GM19463 (cell line): Measurements from ENCODE around the gene SYNRG.
"Not testable (repeated sequence)": the region's sequence is repeated elsewhere in the genome, so short reads cannot be mapped to it uniquely, and the experiment has no call there.

Experiments used
- ATAC-seq: cut with Tn5 transposase; IDR thresholded peaks from one replicate; pipeline ENCODE4 v1.9.1; 2021; ENCODE audit warnings: mild to moderate bottlenecking, moderate library complexity; ENCODE audit not compliant: unreplicated experiment

Gene SYNRG

DNA sequence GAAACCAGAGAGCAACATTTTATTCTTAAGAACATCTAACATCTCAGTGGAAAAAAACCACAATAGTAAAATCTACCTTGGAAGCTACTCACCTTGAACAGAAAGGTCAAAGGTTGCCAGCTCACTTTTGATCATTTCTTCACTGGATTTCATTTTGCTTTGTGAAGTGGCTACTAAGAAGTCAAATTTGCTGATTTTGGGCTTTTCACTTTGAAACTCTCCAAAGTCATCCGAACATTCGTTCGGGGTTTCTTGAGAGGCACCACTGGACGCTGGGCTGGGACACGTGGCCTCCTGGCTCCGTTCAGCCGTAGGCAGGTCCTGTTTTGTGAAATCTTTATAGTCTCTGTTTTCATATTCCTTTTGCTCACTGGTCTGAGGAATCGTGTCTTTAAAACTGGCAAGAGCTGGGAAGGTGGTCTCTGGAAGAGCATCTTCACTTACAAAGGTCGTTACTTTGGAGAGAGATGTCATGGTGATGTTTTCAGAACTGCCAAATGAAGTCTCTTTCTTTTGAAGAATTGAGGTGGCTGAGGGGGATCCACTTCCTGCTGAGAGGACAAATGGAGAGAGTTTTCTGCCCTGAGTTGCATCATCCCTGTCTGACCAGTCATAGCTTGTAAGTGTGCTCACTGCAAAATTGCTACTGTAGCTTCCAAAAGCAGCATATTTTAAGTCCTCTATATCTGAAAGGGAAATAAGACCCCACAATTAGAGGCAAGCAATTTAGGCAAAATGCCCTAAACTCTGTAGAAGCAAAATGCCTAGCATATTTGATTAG is 67.1 kb downstream of the SYNRG start:
- no peak for ATAC-seq

DNA sequence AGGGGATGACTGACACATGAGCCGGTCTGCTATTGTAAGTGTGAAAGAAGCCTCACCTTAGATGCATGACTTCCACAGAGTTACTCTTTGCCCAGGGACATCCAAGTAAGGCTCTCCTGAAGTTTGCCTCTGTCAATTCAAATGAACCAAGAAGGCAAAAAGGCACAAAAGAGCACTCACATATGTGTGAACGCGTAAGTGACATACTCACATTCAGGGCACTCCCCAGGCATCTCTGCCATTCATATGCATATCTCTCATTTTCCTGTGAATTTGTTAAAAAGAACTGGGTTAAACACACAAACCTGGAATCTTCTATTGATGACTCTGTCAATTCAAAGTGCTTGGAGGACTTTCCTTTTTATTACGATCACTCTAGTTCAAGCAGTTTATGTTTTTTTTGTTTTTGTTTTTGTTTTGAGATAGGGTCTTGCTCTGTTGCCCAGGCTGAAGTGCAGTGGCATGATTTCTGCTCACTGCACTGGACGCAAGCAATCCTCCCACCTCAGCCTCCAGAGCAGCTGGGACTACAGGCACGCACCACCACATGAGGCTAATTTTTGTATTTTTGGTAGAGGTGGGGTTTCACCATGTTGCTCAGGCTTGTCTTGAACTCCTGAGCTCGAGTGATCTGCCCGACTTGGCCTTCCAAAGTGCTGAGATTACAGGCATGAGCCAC is 70.1 kb downstream of the SYNRG start:
- ATAC-seq = no peak

DNA sequence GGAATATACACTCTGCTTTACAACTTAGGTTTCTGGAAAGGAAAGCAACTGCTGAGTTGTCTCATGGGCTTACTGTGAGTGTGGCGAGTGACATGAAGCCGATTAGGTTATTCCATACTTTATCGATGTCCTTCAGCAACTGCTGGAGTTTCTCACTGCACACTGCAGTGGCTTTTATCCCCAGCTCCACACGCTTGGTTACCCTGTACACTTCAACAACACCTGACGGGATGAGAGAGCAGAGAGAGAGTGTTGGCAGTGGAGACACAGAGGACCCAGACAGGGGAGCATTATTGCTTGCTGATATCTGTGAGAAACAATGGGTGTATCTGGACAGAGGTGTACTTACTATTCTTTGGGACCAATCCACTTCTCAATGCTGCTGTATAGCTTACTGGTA is 73.3 kb downstream of the SYNRG start:
- no peak for ATAC-seq

DNA sequence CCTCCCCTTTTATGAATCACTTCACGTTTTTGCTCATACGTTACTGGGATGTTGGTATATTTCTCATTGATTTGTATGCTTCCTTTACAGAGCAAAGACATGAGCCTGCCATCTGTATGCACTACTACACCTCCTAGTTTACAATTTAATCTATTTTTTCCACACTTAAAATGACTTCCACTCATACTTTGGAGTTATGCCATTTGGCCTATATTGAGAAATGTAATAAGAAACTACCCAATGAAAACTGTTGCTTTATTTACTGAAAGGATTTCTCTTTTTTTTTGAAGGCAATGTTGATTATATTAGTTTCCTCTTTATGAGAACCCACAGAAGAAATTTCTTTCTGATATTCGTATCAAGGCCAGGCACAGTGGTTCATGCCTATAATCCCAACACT is 76.5 kb downstream of the SYNRG start:
- no peak for ATAC-seq

DNA sequence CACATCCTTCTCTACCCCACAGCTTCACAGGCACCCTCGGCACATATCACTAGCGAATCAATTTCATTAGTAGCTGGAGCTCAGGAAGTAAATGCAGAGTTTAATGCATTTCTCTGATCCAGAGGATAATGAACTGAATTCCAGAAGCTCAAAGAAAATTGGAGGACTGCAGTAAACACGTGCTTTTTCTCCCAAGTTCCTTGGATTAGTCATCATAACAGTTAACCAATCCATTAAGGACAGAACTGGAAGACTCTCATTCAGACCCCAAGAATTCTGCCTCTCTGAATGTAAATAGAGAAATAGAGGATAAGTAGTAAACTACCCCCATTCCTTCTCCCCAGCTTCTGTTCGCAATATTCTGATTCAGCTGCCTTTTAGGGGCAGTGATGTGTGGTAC is 78.8 kb downstream of the SYNRG start:
- no peak for ATAC-seq

DNA sequence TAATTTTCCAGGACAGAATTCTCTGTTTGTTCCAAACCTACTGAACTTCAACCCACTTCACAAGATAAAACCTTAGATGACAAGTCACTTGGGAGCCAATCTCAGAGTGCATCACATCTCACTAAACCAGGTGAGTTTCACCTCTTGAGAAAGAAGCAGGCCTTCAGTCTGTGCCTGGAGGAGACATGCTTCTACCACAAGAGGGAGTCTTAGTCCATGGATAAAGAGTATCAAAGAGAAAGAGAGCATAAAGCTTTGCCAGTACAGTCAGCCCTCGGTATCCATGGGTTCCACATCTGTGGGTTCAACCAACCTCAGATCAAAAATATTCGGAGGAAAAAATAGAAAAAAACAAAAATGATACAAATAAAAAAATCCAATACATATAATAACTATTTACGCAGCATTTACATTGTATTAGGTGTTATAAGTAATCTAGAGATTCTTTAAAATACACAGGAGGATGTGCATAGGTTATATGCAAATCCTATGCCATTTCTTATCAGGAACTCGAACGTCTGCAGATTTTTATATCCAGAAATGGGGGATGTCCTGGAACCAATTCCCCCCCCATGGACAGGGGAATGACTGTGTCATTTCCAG is 81.9 kb downstream of the SYNRG start:
- ATAC-seq = no peak

DNA sequence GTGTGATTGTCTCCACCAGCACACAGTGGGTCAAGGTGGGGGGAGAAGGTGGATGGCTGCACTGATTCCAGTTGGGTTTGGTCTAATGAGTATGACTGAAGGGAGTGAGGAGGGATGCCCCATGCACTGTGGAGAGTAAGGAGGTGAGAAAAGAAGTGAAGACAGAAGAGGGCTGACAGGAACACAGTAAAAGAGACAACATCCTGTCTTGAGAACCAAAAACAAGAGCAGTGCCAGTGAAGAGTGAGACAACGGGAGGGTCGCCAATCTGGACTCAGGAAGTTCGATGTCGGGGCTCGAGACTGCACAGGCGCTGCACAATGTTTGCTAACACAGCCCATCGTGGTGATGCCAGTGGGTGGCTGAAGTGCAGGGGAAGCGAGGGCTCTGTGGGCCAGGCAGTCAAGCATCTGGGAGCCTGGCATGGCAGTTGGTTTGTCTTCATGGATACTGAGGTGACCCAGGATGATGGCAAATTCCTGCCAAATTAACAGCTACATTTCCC is 85.5 kb downstream of the SYNRG start:
- no peak for ATAC-seq

DNA sequence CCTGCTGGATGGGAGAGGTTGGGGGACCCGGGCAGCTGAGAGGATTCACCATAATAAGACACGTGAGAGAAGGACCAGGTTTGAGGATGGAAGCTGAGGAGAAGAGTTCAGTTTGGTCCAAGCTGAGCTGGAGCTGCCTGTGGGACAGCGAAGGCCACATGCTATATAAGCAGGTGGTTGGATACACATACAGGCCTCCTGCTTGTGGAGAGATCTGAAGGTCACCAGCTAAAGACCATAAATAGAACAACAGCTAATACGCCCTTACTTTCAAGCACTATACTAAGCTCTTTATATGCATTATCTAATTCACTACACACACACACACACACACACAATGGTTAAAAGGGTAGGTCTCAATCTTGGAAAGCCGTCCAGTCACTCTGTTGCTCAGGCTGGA is 87.4 kb downstream of the SYNRG start:
- no peak for ATAC-seq

DNA sequence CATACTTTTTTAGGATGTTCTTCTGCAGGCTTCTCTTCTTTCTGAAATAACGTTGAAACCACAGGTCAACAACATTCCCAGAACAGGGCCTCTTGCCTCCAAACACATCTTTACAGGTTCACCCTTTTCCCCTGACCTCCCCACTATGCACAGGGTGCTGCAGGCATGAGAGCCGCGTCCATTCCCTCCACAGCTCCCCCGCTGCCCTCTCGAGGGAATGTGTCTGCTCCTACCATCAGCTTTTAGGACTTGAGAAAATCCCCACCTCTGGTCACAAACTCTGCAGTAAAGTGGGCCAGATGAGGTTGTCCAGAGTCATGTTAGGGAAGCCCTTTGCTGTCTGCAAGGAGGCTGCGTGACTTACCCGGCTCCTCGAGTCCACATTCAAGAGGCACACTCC is 89.0 kb downstream of the SYNRG start:
- no peak for ATAC-seq

DNA sequence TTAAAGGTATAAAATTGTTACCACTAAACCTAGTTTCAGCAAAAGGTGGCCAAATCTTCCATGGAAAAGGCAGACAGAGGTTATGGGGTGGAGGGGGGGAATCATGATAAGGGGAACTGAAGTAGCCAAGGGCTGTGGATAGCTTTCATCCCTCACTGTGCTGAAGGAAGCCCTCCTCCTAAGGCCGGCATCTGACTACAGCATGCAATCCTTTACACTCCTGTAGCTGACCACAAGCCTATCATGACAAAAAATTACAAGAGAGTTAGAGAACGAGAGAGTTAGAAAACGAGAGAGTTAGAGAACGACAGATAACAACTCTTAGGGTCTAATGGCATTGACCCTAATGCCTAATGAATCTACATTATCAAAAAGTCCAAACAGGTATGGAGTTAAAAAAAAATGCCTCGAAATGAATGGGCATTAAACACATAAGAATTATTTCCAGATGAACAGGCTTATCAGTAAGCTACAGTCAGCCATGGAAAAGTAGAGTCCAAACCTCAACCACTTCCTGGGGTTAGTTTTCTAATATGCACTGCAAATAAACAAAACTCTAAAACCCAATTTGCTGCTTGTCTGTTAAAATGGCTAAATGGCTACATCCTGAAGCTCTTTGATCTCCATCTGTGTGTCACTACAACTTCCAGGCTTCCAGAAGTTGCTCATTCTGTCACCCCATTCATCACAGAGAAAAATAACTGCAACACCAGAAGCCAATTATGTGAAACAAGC is 89.8 kb downstream of the SYNRG start:
- ATAC-seq = no peak

DNA sequence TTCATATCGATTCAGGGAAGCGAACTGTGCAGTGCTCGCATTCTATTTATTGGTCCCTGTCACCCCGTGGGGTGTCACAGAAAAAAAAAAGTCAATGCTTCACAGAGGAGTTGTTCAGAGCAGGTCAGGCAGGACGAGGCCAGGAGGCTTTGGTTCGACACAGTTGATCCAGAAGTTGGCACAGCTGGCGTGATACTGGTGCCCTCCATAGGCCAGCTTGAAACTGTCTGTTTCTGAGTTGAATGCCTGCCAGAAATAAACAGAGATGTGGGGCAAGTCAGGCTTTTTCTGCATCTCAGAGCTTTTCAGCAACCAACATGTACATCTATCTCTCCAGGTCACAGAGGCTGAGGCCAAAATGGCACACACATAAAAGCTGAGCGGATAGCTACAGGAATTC is 90.4 kb downstream of the SYNRG start:
- ATAC-seq = no peak

DNA sequence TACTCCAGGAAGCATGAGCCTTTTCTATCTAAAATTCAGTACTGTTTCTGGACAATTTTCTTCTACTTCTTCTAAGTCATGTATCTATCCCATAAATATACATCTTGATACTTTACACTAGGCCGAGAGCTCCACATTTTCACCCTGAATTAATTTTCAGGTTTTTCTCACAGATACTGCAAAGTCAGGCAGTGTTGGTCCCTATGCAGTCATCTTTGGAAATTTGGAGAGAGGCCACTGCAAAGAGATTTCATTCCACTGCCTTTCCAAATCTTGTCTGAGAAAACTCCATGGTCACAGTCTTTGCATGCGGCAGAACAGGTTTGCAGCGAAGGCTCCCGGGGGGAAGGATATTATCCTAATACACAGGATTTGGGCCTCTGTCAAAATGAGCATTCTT is 91.3 kb downstream of the SYNRG start:
- no peak for ATAC-seq

DNA sequence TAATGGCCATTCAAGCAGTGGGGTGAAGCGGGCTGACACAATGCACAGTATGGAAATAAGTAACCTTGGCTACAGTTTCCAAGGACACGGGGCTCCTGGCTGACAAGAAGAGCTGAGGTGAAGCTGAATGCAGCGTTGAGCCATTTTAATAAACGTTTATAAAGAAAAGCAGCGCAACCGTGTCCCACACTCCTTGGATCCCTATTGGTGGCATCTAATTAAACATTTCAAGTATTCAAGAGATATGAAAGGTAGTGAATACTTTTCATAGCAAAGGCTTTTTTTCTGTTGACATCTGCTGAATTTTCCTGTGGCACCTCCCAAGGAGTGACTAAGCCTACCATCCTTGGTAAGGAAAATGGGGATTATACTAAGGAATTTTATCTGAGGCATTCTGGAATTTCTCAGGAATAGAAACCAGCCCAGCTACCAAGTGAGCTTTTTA is 93.1 kb downstream of the SYNRG start:
- no peak for ATAC-seq

DNA sequence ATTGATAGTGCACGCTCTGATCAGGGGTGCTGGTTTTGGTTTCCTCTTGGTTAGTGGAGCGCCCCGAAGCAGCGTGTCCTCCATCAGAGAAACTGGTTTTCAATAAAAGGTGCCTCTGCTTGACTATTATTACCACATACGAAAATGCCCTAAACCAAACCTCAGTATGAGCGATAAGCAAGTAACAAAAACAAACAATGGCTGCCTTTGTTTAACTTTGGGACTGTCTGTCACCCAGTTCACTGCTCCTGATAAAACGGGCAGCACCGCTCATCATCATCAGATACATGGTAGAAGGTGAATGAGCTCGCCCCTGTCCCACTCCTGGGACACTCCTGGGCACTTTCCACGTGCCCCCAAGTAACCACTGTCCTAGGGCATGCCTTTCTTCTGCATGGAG is 95.5 kb downstream of the SYNRG start:
- no peak for ATAC-seq

DNA sequence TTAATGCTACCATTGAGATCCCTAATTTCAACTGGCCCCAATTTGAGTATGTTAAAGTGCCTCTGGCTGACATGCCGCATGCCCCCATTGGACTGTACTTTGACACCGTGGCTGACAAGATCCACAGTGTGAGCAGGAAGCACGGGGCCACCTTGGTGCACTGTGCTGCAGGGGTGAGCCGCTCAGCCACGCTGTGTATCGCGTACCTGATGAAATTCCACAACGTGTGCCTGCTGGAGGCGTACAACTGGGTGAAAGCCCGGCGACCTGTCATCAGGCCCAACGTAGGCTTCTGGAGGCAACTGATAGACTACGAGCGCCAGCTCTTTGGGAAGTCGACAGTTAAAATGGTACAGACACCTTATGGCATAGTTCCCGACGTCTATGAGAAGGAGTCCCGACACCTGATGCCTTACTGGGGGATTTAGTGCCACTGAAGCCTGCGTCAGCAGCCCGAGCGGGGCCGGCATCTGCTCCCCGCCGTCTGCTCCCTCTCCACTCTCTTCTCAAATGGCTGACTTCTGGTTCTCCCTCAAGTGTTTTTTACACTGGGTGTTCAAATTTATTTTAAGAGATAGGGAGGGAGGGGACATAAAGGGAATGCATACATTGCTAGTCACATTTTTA is 96.7 kb downstream of the SYNRG start:
- no peak for ATAC-seq

DNA sequence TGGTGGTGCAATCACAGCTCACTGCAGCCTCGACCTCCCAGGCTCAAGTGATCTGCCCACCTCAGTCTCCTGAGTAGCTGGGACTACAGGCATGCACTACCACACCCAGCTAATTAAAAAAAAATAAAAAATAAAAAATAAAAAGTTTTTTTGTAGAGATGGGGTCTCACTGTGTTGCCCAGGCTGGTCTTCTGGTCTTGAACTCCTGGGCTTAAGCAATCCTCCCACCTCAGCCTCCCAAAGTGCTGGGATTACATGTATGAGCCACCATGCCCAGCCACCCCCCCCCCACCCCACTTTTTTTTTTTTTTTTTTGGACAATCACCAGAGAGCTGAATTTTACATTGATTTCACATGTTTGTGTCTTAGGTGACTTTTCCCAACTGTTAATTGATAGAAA is 97.6 kb downstream of the SYNRG start:
- not testable (repeated sequence) for ATAC-seq

DNA sequence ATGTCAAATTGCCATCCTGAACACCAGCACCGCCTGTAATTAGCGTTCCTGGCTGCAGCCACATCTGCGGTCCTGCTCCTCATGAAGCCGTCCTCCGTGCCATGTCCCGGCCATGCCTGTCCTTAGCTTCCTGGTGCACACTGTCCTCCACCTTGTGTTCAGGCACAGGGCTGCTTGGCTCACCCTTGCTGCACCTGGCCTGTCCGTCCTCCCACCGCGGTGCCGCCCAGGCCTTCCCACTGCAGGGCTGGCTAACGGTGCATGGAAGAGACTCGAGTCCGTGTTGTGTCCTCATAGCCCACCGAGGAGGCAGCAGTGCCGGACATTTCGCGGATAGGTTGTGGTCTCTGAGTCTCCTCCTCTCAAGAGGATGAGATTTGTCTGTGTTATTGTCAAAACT is 99.2 kb downstream of the SYNRG start:
- ATAC-seq = no peak

DNA sequence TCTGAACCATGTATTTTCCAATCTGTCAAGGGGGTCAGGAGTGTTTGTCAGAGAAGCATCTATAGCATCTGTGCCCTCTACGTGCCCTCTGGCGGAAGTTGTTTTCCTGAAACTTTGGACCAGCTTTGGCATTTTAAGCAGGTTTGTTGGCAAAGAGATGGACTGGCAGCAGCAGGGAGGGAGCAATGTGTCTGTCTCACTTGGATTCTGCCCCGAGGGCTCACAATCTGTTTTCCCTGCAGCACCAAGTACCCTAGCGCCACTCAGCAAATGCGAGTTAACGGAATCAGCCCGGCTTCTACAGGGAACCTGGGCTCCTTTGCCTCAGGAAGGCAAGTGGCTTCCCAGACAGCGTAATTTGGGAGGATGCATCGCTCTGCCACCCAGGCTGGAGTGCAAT is 102.1 kb downstream of the SYNRG start:
- no peak for ATAC-seq

DNA sequence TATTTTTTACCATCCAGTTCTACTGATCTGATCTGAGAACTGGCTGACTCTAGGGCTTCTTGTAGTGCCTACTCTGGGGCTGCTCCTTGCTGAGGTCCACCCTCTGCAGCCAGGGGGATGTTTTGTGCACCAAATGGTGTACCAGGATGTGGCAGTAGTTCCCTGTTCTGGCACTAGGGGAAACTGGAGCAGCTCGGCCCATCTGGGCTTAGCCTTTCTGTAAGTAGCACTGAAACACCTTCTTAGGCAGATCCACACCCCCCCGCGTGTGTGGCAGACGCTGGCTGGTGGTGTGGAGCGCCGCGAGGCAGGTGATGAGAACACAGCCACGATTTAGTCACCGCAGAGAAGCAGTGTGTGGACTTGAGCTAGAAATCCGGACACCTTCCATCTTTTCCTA is 102.5 kb downstream of the SYNRG start:
- ATAC-seq = no peak

DNA sequence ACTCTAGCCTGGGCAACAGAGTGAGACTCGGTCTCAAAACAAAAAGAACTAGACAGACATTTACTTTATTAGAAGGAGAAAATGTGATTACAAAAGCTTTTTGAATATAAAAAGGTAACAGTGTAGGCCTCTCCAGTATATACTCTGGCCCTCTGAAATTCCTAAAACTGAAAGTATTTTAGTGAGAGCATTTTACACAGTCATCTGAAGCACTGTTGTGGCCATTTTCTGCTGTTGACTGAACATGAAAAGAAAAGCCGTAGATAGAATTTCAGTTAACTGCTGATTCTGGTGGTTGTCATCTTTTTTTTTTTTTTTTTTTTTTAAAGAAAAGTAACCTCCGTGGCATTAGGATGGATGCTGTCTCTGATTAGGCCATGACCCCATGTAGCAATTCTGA is 103.9 kb downstream of the SYNRG start:
- no peak for ATAC-seq

DNA sequence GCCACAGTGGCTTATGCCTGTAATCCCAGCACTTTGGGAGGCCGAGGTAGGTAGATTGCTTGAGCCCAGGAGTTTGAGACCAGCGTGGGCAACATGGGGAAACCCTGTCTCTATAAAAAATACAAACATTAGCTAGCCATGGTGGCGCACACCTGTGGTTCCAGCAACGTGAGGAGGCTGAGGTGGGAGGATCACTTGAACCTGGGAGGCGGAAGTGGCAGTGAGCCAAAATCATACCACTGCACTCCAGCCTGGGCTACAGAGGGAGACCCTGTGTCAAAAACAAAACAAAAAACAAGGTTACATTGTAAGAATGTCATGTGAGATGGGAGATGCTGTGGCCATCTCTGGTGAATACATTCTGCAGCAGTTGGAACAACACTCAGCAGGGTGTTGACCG is 106.1 kb downstream of the SYNRG start:
- ATAC-seq = no peak
